GM19023 (cell line): ENCODE measurements around the gene CAV1.

Experiments used
- ATAC-seq: cut with Tn5 transposase; IDR thresholded peaks from one replicate; pipeline ENCODE4 v1.9.1; 2021; ENCODE audit warnings: mild to moderate bottlenecking, moderate library complexity; ENCODE audit not compliant: unreplicated experiment

The CAV1 gene

GRCh38 chr7:116553168-116553964 lies 28.5 kb downstream of the CAV1 start:
- no peak for ATAC-seq

DNA sequence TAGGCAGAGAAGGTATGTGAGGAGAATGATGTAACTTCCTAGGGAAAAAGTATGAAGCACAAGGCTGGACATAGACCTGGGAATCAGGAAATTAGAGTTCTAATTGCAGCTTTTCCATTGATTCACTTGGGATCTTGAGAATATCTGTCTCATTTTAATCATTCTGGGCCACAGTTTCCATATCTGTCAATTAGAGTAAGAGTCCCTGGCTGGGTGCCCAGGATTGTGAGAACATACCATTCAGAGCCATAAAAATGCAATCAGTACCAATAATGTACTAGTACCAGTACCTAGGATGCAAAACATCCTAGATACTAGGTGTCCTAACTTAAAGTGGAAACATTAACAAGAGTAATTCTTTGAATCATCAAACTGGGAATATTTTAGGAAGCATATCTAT lies 29.6 kb downstream of the CAV1 start:
- ATAC-seq, result no peak

DNA sequence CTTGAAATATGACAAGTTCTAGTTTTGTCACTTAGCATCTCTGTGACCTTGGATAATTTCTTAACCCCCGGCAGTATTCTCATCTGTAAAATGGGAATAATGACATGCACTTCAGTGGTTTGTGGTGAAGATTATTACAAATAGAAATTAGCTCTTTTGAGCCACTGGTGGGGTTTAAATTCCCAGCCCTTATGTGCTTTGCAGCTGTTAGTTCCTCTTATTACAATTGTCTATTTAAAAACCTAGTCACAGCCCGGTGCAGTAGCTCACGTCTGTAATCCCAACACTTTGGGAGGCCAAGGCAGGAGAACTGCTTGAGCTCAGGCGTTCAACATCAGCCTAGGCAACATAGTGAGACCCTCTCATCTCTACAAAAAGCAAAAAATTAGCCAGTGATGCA lies 30.1 kb downstream of the CAV1 start:
- ATAC-seq, result no peak

- no peak for ATAC-seq
Observed at GRCh38 chr7:116557066-116557585, 32.3 kb downstream of the CAV1 start.

DNA sequence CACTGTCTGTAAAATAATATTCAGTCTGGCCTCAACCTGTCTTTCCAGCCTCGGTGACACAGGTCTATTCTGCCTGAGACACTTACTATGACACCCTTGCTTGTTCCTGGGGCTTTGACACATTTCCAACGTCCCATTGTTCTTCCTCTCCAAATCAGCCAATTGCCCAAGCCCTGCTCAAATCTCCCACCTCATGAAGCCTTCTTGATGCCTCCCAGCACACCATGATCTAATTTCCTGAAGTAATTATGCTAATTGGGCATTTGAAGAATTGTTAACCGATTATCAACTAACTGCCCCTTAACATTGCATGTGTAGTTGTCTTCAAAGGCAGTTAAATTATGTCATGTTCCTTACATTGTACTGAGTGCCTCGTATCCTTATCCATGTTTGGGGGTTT lies 33.1 kb downstream of the CAV1 start:
- no peak for ATAC-seq

GRCh38 chr7:116560021-116560970 lies 35.5 kb downstream of the CAV1 start:
- no peak for ATAC-seq

- ATAC-seq, result no peak
Observed at GRCh38 chr7:116561697-116562483, 37.1 kb downstream of the CAV1 start.

DNA sequence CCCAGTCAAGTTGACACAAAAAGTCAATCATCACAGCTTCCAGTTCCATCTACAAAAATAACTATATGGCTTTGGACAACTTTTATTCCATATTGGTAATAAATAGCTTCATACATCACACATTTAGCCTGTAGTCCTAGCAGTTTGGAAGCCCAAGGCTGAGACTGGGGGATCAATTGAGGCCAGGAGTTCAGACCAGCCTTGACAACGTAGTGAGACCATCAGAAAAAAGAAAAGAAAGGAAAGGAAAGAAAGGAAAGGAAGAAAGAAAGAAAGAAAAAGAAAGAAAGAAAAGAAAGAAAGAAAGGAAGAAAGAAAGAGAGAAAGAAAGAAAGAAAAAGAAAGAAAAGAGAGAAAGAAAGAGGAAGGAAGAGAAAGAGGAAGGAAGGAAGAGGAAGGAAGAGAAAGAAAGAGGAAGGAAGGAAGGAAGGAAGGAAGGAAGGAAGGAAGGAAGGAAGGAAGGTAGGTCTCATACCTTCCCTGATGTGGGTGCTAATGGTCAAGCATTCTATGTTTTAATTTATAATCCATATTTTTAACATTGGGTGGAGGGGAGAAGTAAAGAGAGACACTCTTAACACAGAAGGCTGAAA lies 37.8 kb downstream of the CAV1 start:
- no peak for ATAC-seq

GRCh38 chr7:116565981-116566380 lies 41.1 kb downstream of the CAV1 start:
- ATAC-seq, result no peak

DNA sequence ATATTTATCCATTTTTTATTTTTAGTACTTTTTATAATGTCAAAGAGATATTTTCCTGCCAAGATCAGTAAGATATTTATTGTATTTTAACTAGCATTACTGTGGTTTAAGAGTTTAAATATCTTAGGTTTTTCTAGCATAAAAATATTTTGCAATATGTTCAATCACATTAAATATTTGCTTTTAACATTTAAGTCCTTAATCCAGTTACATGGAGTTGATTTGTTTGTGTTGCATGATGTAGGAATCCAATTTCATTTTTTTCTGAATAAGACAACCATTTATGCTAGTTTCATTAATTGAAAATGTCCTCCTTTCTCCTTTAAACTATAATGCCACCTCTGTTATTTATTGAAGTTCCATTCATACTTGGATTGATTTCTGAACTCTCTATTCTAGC lies 41.8 kb downstream of the CAV1 start:
- no peak for ATAC-seq

GRCh38 chr7:116569737-116570136 lies 44.9 kb downstream of the CAV1 start:
- ATAC-seq, result no peak

- ATAC-seq, result no peak
Observed at GRCh38 chr7:116570306-116570705, 45.5 kb downstream of the CAV1 start.

- ATAC-seq, result no peak
Observed at GRCh38 chr7:116571037-116571436, 46.2 kb downstream of the CAV1 start.

- no peak for ATAC-seq
Observed at GRCh38 chr7:116571552-116571951, 46.7 kb downstream of the CAV1 start.

GRCh38 chr7:116572036-116572435 lies 47.2 kb downstream of the CAV1 start:
- no peak for ATAC-seq

- no peak for ATAC-seq
Observed at GRCh38 chr7:116573541-116573940, 48.7 kb downstream of the CAV1 start.

GRCh38 chr7:116574025-116574822 lies 49.4 kb downstream of the CAV1 start:
- ATAC-seq, result no peak

GRCh38 chr7:116575853-116576252 lies 51.0 kb downstream of the CAV1 start:
- no peak for ATAC-seq
